HEK293 (cell line): ENCODE results near the gene MLN.

Source experiments
- AEBP2 ChIP-seq: fragments of 450-650 bp; formaldehyde crosslinking; IDR thresholded peaks from 2 replicates; pipeline ENCODE4 v1.5.1; 2016; ENCODE audit warnings: missing biosample characterization, missing genetic modification characterization, borderline replicate concordance
- GFI1B ChIP-seq: fragments of 450-650 bp; formaldehyde crosslinking; IDR thresholded peaks from 2 replicates; pipeline ENCODE4 v1.5.1; 2016; ENCODE audit warnings: missing biosample characterization, missing genetic modification characterization
- HOXC10 ChIP-seq: sonication (generic); formaldehyde crosslinking; IDR thresholded peaks from 2 replicates; pipeline ENCODE4 v1.8.1; 2023; ENCODE audit warnings: mild to moderate bottlenecking, missing genetic modification reagents
- KLF1 ChIP-seq: fragments of 450-650 bp; formaldehyde crosslinking; IDR thresholded peaks from 2 replicates; pipeline ENCODE4 v1.5.1; 2016; ENCODE audit warnings: missing biosample characterization, missing genetic modification characterization
- KLF10 ChIP-seq: fragments of 450-650 bp; IDR thresholded peaks from 2 replicates; pipeline ENCODE4 v1.5.1; 2018; ENCODE audit warnings: missing biosample characterization, mild to moderate bottlenecking, missing genetic modification characterization
- KLF16 ChIP-seq: fragments of 450-650 bp; formaldehyde crosslinking; IDR thresholded peaks from 2 replicates; pipeline ENCODE4 v1.5.1; 2017; ENCODE audit warnings: missing biosample characterization, missing genetic modification characterization
- KLF8 ChIP-seq: fragments of 450-650 bp; formaldehyde crosslinking; IDR thresholded peaks from 2 replicates; pipeline ENCODE4 v1.5.1; 2016; ENCODE audit warnings: missing biosample characterization, missing genetic modification characterization
- KLF9 ChIP-seq: fragments of 450-650 bp; formaldehyde crosslinking; IDR thresholded peaks from 2 replicates; pipeline ENCODE4 v1.5.1; 2016; ENCODE audit warnings: missing biosample characterization, missing genetic modification characterization, low read depth
- MYNN ChIP-seq: fragments of 450-650 bp; formaldehyde crosslinking; IDR thresholded peaks from 2 replicates; pipeline ENCODE4 v1.5.1; 2016; ENCODE audit warnings: missing biosample characterization, missing genetic modification characterization, borderline replicate concordance
- OSR2 ChIP-seq: fragments of 450-650 bp; formaldehyde crosslinking; IDR thresholded peaks from 2 replicates; pipeline ENCODE4 v1.5.1; 2016; ENCODE audit warnings: missing biosample characterization, missing genetic modification characterization
- RBAK ChIP-seq: fragments of 450-650 bp; formaldehyde crosslinking; IDR thresholded peaks from 2 replicates; pipeline ENCODE4 v1.5.1; 2016; ENCODE audit warnings: missing biosample characterization, missing genetic modification characterization
- SP2 ChIP-seq: fragments of 450-650 bp; formaldehyde crosslinking; IDR thresholded peaks from 2 replicates; pipeline ENCODE4 v1.5.1; 2016; ENCODE audit warnings: missing biosample characterization, missing genetic modification characterization
- YY1 ChIP-seq: fragments of 450-650 bp; formaldehyde crosslinking; IDR thresholded peaks from 2 replicates; pipeline ENCODE4 v1.5.1; 2018; ENCODE audit warnings: missing biosample characterization, missing genetic modification characterization
- ZBTB21 ChIP-seq: fragments of 450-650 bp; formaldehyde crosslinking; IDR thresholded peaks from 2 replicates; pipeline ENCODE4 v1.5.1; 2017; ENCODE audit warnings: missing biosample characterization, missing genetic modification characterization
- ZBTB6 ChIP-seq: fragments of 450-650 bp; formaldehyde crosslinking; IDR thresholded peaks from 2 replicates; pipeline ENCODE4 v1.5.1; 2017; ENCODE audit warnings: missing biosample characterization, missing genetic modification characterization
- ZBTB7A ChIP-seq: fragments of 450-650 bp; formaldehyde crosslinking; IDR thresholded peaks from 2 replicates; pipeline ENCODE4 v1.5.1; 2016; ENCODE audit warnings: low read depth, missing biosample characterization, missing genetic modification characterization
- ZFP37 ChIP-seq: fragments of 450-650 bp; formaldehyde crosslinking; IDR thresholded peaks from 2 replicates; pipeline ENCODE4 v1.5.1; 2016; ENCODE audit warnings: missing biosample characterization, missing genetic modification characterization
- ZFP41 ChIP-seq: fragments of 450-650 bp; formaldehyde crosslinking; IDR thresholded peaks from 2 replicates; pipeline ENCODE4 v1.5.1; 2016; ENCODE audit warnings: missing biosample characterization, missing genetic modification characterization, borderline replicate concordance
- ZNF114 ChIP-seq: fragments of 450-650 bp; formaldehyde crosslinking; IDR thresholded peaks from 2 replicates; pipeline ENCODE4 v1.5.0; 2017; ENCODE audit warnings: missing biosample characterization, missing genetic modification characterization
- ZNF16 ChIP-seq: fragments of 450-650 bp; formaldehyde crosslinking; IDR thresholded peaks from 2 replicates; pipeline ENCODE4 v1.5.1; 2016; ENCODE audit warnings: low read depth, missing biosample characterization, missing genetic modification characterization
- ZNF214 ChIP-seq: fragments of 450-650 bp; formaldehyde crosslinking; IDR thresholded peaks from 2 replicates; pipeline ENCODE4 v1.5.1; 2017; ENCODE audit warnings: missing biosample characterization, mild to moderate bottlenecking, missing genetic modification characterization, borderline replicate concordance
- ZNF266 ChIP-seq: fragments of 450-650 bp; formaldehyde crosslinking; IDR thresholded peaks from 2 replicates; pipeline ENCODE4 v1.5.1; 2016; ENCODE audit warnings: missing biosample characterization, missing genetic modification characterization, low read depth
- ZNF341 ChIP-seq: fragments of 450-650 bp; formaldehyde crosslinking; IDR thresholded peaks from 2 replicates; pipeline ENCODE4; 2016; ENCODE audit warnings: low read depth, missing biosample characterization, missing genetic modification characterization
- ZNF394 ChIP-seq: fragments of 450-650 bp; formaldehyde crosslinking; IDR thresholded peaks from 2 replicates; pipeline ENCODE4 v1.5.1; 2016; ENCODE audit warnings: missing biosample characterization, missing genetic modification characterization, mild to moderate bottlenecking, moderate library complexity, borderline replicate concordance
- ZNF404 ChIP-seq: fragments of 450-650 bp; formaldehyde crosslinking; IDR thresholded peaks from 2 replicates; pipeline ENCODE4 v1.5.1; 2017; ENCODE audit warnings: missing biosample characterization, missing genetic modification characterization
- ZNF423 ChIP-seq: fragments of 450-650 bp; formaldehyde crosslinking; IDR thresholded peaks from 2 replicates; pipeline ENCODE4 v1.5.1; 2016; ENCODE audit warnings: missing biosample characterization, missing genetic modification characterization
- ZNF514 ChIP-seq: fragments of 450-650 bp; formaldehyde crosslinking; IDR thresholded peaks from 2 replicates; pipeline ENCODE4 v1.5.1; 2016; ENCODE audit warnings: missing biosample characterization, missing genetic modification characterization
- ZNF530 ChIP-seq: fragments of 450-650 bp; formaldehyde crosslinking; IDR thresholded peaks from 2 replicates; pipeline ENCODE4 v1.5.1; 2016; ENCODE audit warnings: low read depth, missing biosample characterization, missing genetic modification characterization
- ZNF544 ChIP-seq: fragments of 450-650 bp; formaldehyde crosslinking; IDR thresholded peaks from 2 replicates; pipeline ENCODE4 v1.5.0; 2017; ENCODE audit warnings: missing biosample characterization, missing genetic modification characterization
- ZNF549 ChIP-seq: fragments of 450-650 bp; IDR thresholded peaks from 2 replicates; pipeline ENCODE4 v1.5.1; 2018; ENCODE audit warnings: missing biosample characterization, missing genetic modification characterization, mild to moderate bottlenecking, inconsistent platforms, moderate library complexity
- ZNF571 ChIP-seq: fragments of 450-650 bp; formaldehyde crosslinking; IDR thresholded peaks from 2 replicates; pipeline ENCODE4 v1.5.0; 2017; ENCODE audit warnings: missing biosample characterization, missing genetic modification characterization
- ZNF596 ChIP-seq: fragments of 450-650 bp; IDR thresholded peaks from 2 replicates; pipeline ENCODE4 v1.5.0; 2018; ENCODE audit warnings: missing biosample characterization, mild to moderate bottlenecking, missing genetic modification characterization, moderate library complexity
- ZNF623 ChIP-seq: fragments of 450-650 bp; formaldehyde crosslinking; IDR thresholded peaks from 2 replicates; pipeline ENCODE4 v1.5.1; 2016; ENCODE audit warnings: missing biosample characterization, missing genetic modification characterization
- ZNF645 ChIP-seq: fragments of 450-650 bp; formaldehyde crosslinking; IDR thresholded peaks from 2 replicates; pipeline ENCODE4; 2016; ENCODE audit warnings: missing biosample characterization, missing genetic modification characterization
- ZNF654 ChIP-seq: fragments of 450-650 bp; formaldehyde crosslinking; IDR thresholded peaks from 2 replicates; pipeline ENCODE4 v1.5.1; 2016; ENCODE audit warnings: low read depth, missing biosample characterization, missing genetic modification characterization
- ZNF707 ChIP-seq: fragments of 450-650 bp; formaldehyde crosslinking; IDR thresholded peaks from 2 replicates; pipeline ENCODE4 v1.5.1; 2016; ENCODE audit warnings: missing biosample characterization, missing genetic modification characterization
- ZNF777 ChIP-seq: fragments of 450-650 bp; formaldehyde crosslinking; IDR thresholded peaks from 2 replicates; pipeline ENCODE4 v1.5.1; 2017; ENCODE audit warnings: missing biosample characterization, missing genetic modification characterization, borderline replicate concordance
- ZNF791 ChIP-seq: fragments of 450-650 bp; formaldehyde crosslinking; IDR thresholded peaks from 2 replicates; pipeline ENCODE4 v1.5.1; 2016; ENCODE audit warnings: missing biosample characterization, missing genetic modification characterization
- ZSCAN30 ChIP-seq: fragments of 450-650 bp; IDR thresholded peaks from 2 replicates; pipeline ENCODE4 v1.5.1; 2018; ENCODE audit warnings: missing biosample characterization, mild to moderate bottlenecking, missing genetic modification characterization, moderate library complexity
- ZSCAN5A ChIP-seq: fragments of 450-650 bp; formaldehyde crosslinking; IDR thresholded peaks from 2 replicates; pipeline ENCODE4 v1.5.1; 2016; ENCODE audit warnings: missing biosample characterization, missing genetic modification characterization

Gene MLN

GRCh38 chr6:33758815-33759216 is 45.0 kb downstream of the MLN start (continued):
- no peak; the same call in 1 of the 2 replicates for TF ChIP-seq ZSCAN5A (tag by site-specific recombination)
- TF ChIP-seq ZNF214 (tag by site-specific recombination): no peak
- no peak for TF ChIP-seq ZNF114 (tag by site-specific recombination)
- TF ChIP-seq ZNF16 (tag by site-specific recombination): no peak
- no peak for TF ChIP-seq ZNF266 (tag by site-specific recombination)
- TF ChIP-seq YY1: no peak
- TF ChIP-seq ZNF404: no peak
- TF ChIP-seq KLF9 (tag by site-specific recombination): no peak
- 0 out of 2 replicates have a peak, but pooled peaks have one; percentile 46 for TF ChIP-seq KLF10 (tag by site-specific recombination)
- no peak for TF ChIP-seq ZNF530 (tag by site-specific recombination)
- 0 out of 2 replicates have a peak, but pooled peaks have one; percentile 25 for TF ChIP-seq ZSCAN30 (tag by site-specific recombination)
- no peak for TF ChIP-seq MYNN (tag by site-specific recombination)
- no peak for TF ChIP-seq ZNF791 (tag by site-specific recombination)
- TF ChIP-seq ZNF596: peak; percentile 52; the same call in 1 of the 2 replicates
- TF ChIP-seq ZNF341 (tag by site-specific recombination): no peak
- no peak for TF ChIP-seq ZNF514 (tag by site-specific recombination)
- no peak for TF ChIP-seq ZNF654 (tag by site-specific recombination)
- TF ChIP-seq ZNF571 (tag by site-specific recombination): no peak
- TF ChIP-seq SP2 (tag by site-specific recombination): no peak
- TF ChIP-seq ZFP41 (tag by site-specific recombination): no peak
- TF ChIP-seq ZBTB6 (tag by site-specific recombination): no peak
- TF ChIP-seq ZNF623: no peak
- no peak for TF ChIP-seq ZFP37 (tag by site-specific recombination)
- TF ChIP-seq RBAK: no peak
- no peak for TF ChIP-seq KLF8 (tag by site-specific recombination)
- no peak for TF ChIP-seq ZNF777 (tag by site-specific recombination)
- TF ChIP-seq ZBTB21 (tag by site-specific recombination): no peak
- TF ChIP-seq GFI1B (tag by site-specific recombination): peak; percentile 93
- TF ChIP-seq ZBTB7A (tag by site-specific recombination): no peak
- TF ChIP-seq ZNF394 (tag by site-specific recombination): no peak
- TF ChIP-seq KLF16 (tag by site-specific recombination): no peak
- no peak for TF ChIP-seq ZNF544
- no peak for TF ChIP-seq ZNF707 (tag by site-specific recombination)
- TF ChIP-seq ZNF549 (tag by site-specific recombination): no peak
- 0 out of 2 replicates have a peak, but pooled peaks have one; percentile 23 for TF ChIP-seq ZNF423 (tag by site-specific recombination)
- TF ChIP-seq ZNF645 (tag by site-specific recombination): no peak
- TF ChIP-seq KLF1 (tag by site-specific recombination): peak; percentile 66
- TF ChIP-seq OSR2: peak; percentile 96
- TF ChIP-seq HOXC10 (CRISPR knock-in tag): no peak
- no peak for TF ChIP-seq AEBP2 (tag by site-specific recombination)
